Coronary artery (tissue), 2 donors: Measurements from ENCODE around the gene DDX46.

Experiments used
- DNase-seq: peaks from one replicate; pipeline ENCODE4 v3.0.0-alpha.2; 2017; ENCODE audit warnings: low spot score
- H3K27ac ChIP-seq, 2 donors: fragments of 200-600 bp; sonication (generic); one replicate each; pipeline ENCODE4 v1.5.1; 2016 to 2019
- H3K4me3 ChIP-seq: fragments of 200-600 bp; sonication (generic); 2 replicates; pipeline ENCODE4 v1.5.1; 2016; ENCODE audit warnings: mild to moderate bottlenecking, moderate library complexity
- TF ChIP-seq, protein P1 (sequence below): fragments of 200-600 bp; sonication (generic); IDR thresholded peaks from one replicate; pipeline ENCODE4 v1.5.1; 2019; ENCODE audit warnings: antibody characterized with exemption

Gene DDX46

DNA sequence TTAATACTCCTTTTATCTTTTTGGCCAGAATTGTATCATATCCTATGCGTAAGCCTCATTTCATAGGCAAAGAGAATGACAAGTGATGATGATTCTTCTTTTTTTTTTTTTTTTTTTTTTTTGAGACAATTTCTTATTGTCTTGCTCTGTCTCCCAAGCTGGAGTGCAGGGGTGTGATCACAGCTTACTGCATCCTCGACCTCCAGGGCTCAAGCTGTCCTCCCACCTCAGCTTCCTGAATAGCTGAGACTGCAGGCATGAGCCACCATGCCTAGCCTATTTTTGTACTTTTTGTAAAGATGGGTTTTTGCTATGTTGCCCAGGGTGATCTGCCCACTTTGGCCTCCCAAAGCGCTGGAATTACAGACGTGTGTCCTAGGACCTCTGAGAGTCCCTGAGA lies 45.2 kb downstream of the DDX46 start:
- no peak overlapping the region for H3K27ac ChIP-seq
- TF ChIP-seq, protein P1, sequence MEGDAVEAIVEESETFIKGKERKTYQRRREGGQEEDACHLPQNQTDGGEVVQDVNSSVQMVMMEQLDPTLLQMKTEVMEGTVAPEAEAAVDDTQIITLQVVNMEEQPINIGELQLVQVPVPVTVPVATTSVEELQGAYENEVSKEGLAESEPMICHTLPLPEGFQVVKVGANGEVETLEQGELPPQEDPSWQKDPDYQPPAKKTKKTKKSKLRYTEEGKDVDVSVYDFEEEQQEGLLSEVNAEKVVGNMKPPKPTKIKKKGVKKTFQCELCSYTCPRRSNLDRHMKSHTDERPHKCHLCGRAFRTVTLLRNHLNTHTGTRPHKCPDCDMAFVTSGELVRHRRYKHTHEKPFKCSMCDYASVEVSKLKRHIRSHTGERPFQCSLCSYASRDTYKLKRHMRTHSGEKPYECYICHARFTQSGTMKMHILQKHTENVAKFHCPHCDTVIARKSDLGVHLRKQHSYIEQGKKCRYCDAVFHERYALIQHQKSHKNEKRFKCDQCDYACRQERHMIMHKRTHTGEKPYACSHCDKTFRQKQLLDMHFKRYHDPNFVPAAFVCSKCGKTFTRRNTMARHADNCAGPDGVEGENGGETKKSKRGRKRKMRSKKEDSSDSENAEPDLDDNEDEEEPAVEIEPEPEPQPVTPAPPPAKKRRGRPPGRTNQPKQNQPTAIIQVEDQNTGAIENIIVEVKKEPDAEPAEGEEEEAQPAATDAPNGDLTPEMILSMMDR = no peak
- H3K4me3 ChIP-seq = no peak overlapping the region
- DNase-seq = no peak

- Histone ChIP-seq H3K4me3 (no peak overlapping the region), H3K27ac (no peak overlapping the region)
- DNase-seq = no peak
- TF ChIP-seq, protein P1 = no peak
Observed at GRCh38 chr5:134813407-134813806, 54.8 kb downstream of the DDX46 start.

- no peak for DNase-seq
- H3K27ac ChIP-seq = no peak overlapping the region
Observed at GRCh38 chr5:134813827-134814226, 55.2 kb downstream of the DDX46 start.

DNA sequence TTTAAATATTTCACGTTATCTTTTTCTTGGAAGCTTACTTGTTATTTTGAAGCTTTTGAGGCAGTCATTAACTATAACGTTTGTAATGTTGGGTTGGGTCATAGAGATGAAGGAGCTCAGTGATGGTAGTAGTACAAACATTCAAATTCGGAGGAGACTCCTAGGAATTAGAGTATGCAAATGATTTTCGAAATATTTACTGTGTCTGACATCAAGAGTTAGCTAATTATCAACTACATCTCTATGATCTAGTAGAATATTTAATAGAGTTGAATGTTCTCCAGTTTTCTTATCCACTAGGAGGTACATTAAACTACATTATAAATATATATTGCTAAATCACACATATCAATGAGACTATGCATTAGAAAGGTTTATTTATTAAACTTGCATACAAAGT lies 58.4 kb downstream of the DDX46 start:
- TF ChIP-seq, protein P1 = no peak
- DNase-seq = no peak
- H3K27ac ChIP-seq = no peak overlapping the region
- H3K4me3 ChIP-seq = no peak overlapping the region

More at GRCh38 chr5:134813827-134814226, 55.2 kb downstream of the DDX46 start:
- TF ChIP-seq, protein P1 = no peak
- no peak overlapping the region for H3K4me3 ChIP-seq

DNA sequence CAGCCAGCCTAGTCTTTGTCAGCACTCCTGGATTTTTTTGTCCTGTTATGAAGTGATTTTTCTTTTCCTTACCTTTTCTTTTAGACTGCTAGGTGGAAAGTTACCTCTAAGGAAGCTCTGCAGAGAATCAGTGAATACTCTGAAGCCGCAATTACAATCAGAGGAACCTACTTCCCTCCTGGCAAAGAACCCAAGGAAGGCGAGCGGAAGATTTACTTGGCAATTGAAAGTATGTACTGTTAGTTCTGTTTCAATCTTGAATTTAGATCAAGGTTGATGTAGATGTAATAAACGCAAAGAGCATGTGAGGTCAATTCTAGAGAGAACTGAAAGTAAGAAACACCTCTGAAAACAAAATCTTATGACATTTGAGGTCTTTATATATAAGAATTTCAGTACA lies 60.2 kb downstream of the DDX46 start:
- no peak for DNase-seq
- TF ChIP-seq, protein P1 = no peak
- Histone ChIP-seq H3K4me3 (no peak overlapping the region), H3K27ac (no peak overlapping the region)

DNA sequence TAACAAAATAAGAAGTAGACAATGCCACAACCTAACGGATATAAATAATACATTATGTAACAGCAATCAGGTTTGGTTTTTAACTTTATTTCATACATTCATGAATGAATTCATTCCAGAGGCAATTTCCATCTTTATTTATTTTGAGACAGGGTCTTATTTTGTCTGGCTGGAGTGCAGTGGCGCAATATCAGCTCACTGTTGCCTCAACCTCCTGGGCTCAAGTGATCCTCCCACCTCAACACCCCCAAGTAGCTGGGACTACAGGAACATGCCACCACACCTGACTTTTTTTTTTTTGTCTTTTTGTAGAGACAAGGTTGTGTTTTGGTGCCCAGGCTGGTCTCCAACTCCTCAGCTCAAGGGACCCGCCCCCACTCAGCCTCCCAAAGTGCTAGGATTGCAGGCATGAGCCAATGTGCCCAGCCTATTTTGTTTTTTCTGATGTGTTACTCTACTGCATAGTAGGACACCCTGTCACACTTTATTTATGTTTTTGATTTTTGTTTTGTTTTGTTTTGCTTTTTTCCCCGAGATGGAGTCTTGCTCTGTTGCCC lies 60.9 kb downstream of the DDX46 start:
- TF ChIP-seq, protein P1 = no peak
- no peak overlapping the region for H3K27ac ChIP-seq
- no peak for DNase-seq

DNA sequence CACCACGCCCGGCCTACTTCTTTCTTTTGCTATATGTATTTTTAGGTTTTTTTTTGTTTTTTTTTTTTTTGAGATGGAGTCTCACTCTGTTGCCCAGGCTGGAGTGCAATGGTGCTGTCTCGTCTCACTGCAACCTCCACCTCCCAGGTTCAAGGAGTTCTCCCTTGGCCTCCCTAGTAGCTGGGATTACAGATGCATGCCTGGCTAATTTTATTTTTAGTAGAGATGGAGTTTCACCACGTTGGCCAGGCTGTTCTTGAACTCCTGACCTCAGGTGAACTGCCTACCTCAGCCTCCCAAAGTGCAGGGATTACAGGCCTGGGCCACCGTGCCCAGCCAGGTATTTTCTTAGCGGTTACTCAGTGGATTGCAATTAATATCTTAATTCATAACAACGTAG lies 63.3 kb downstream of the DDX46 start:
- no peak overlapping the region for H3K27ac ChIP-seq
- no peak overlapping the region for H3K4me3 ChIP-seq
- DNase-seq = no peak
- TF ChIP-seq, protein P1 = no peak

More for the DNA sequence above, 60.9 kb downstream of the DDX46 start:
- no peak overlapping the region for H3K4me3 ChIP-seq
